ENCODE data around the gene KLHL6.

GRCh38 chr3:183490653-183491052 is 64.9 kb downstream of the KLHL6 start:
- no peak for TF ChIP-seq USF2 (IDR thresholded peaks at IDR 0.05; ENCODE audit: low read length)
- TF ChIP-seq CTCF (IDR thresholded peaks at IDR 0.05; ENCODE audit: control extremely low read depth in 1 of 3, insufficient read depth in 1 of 3, low read depth in 1 of 3, low read length in 3 of 3): no peak
- TF ChIP-seq RNF2 (IDR thresholded peaks at IDR 0.05; ENCODE audit: borderline replicate concordance, low read depth, low read length, missing control alignments, poor library complexity, severe bottlenecking): no peak
- TF ChIP-seq HDAC2 (IDR thresholded peaks at IDR 0.05; ENCODE audit: borderline replicate concordance in 1 of 2, low read depth in 2 of 2, low read length in 2 of 2): no peak
- no peak for TF ChIP-seq JUN (IDR thresholded peaks at IDR 0.05; ENCODE audit: low read depth, low read length)
- TF ChIP-seq JUND (IDR thresholded peaks at IDR 0.05; ENCODE audit: low read length): no peak
- TF ChIP-seq RBBP5 (IDR thresholded peaks at IDR 0.05; ENCODE audit: borderline replicate concordance, low read depth, low read length): no peak
- TF ChIP-seq EZH2 (IDR thresholded peaks at IDR 0.05; ENCODE audit: low read depth, low read length, severe bottlenecking): no peak
- TF ChIP-seq CHD1 (IDR thresholded peaks at IDR 0.05; ENCODE audit: low read depth, low read length): no peak
- no peak for TF ChIP-seq TAF1 (IDR thresholded peaks at IDR 0.05; ENCODE audit: low read depth, low read length)
- TF ChIP-seq RAD21 (IDR thresholded peaks at IDR 0.05 in 1 of 2, conservative IDR thresholded peaks at IDR 0.05 in 1 of 2; ENCODE audit: low read depth in 2 of 2, low read length in 2 of 2): no peak
